ENCODE measurements around the gene KDM5A.

DNA sequence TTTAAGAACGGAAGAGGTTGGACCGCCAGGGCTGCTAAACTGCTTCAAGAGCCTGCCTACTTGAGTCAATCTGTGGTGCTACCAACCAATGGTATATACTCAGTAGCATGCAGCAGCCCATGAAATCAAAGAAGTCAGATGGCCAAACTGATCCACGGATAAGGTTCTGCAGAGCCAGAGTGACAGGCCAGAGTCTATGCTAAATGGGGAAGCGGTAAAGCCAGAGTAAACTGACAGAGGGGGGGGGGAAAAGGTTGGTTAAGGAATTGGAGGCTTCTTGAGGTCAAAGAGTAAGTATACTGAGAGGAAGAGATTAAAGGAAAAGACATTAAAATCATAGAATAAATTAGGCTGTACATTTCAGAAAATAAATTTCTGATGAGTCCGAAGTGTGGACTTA, 111.1 kb downstream of the KDM5A start:
- no peak for TF ChIP-seq EZH2 (IDR thresholded peaks at IDR 0.05; ENCODE audit: low read length)
- TF ChIP-seq, protein P1, sequence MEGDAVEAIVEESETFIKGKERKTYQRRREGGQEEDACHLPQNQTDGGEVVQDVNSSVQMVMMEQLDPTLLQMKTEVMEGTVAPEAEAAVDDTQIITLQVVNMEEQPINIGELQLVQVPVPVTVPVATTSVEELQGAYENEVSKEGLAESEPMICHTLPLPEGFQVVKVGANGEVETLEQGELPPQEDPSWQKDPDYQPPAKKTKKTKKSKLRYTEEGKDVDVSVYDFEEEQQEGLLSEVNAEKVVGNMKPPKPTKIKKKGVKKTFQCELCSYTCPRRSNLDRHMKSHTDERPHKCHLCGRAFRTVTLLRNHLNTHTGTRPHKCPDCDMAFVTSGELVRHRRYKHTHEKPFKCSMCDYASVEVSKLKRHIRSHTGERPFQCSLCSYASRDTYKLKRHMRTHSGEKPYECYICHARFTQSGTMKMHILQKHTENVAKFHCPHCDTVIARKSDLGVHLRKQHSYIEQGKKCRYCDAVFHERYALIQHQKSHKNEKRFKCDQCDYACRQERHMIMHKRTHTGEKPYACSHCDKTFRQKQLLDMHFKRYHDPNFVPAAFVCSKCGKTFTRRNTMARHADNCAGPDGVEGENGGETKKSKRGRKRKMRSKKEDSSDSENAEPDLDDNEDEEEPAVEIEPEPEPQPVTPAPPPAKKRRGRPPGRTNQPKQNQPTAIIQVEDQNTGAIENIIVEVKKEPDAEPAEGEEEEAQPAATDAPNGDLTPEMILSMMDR (optimal IDR thresholded peaks at IDR 0.05 in 1 of 3, IDR thresholded peaks at IDR 0.05 in 1 of 3, conservative IDR thresholded peaks at IDR 0.05 in 1 of 3; ENCODE audit: extremely low read depth in 1 of 3, insufficient read depth in 2 of 3, low read length in 3 of 3): no peak

All from keratinocyte (primary cell).